ENCODE data around the gene TNKS2.

- TF ChIP-seq CTCF (IDR thresholded peaks at IDR 0.05) (no peak), POLR2A (IDR thresholded peaks at IDR 0.05) (no peak)
Measured at GRCh38 chr10:91768123-91768522, 30.1 kb upstream of the TNKS2 start.
